ENCODE data around the gene C1orf122.

DNA sequence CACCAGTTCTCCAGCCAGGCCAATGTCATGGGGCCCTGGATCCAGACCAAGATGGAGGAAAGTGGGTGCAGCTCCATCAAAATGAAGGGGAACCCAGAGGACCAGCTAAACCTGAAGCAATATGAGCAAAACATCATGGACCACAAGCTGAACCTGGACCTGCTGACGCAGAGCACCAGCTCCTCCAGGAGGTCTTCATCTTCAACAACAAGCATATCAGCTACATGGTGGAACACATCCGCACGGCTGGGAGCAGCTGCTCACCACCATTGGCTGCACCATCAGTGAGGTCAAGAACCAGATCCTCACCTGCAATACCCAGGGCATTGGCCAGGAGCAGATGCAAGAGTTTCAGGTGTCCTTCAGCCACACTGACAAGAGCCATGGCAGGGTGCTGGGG lies 28.9 kb upstream of the C1orf122 start:
- TF ChIP-seq, protein P1, sequence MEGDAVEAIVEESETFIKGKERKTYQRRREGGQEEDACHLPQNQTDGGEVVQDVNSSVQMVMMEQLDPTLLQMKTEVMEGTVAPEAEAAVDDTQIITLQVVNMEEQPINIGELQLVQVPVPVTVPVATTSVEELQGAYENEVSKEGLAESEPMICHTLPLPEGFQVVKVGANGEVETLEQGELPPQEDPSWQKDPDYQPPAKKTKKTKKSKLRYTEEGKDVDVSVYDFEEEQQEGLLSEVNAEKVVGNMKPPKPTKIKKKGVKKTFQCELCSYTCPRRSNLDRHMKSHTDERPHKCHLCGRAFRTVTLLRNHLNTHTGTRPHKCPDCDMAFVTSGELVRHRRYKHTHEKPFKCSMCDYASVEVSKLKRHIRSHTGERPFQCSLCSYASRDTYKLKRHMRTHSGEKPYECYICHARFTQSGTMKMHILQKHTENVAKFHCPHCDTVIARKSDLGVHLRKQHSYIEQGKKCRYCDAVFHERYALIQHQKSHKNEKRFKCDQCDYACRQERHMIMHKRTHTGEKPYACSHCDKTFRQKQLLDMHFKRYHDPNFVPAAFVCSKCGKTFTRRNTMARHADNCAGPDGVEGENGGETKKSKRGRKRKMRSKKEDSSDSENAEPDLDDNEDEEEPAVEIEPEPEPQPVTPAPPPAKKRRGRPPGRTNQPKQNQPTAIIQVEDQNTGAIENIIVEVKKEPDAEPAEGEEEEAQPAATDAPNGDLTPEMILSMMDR (IDR thresholded peaks at IDR 0.05): no peak
- no peak for TF ChIP-seq POLR2AphosphoS5 (IDR thresholded peaks at IDR 0.05; ENCODE audit: insufficient read depth in 1 of 2, low read depth in 1 of 2)
